OCI-LY3 (cell line): ENCODE measurements around the gene ZDHHC14.

Experiments used
- EZH2phosphoT487 ChIP-seq: fragments of 200-600 bp; shearing (Covaris generic); IDR thresholded peaks from 2 replicates; pipeline ENCODE4 v1.6.1; 2018; ENCODE audit warnings: antibody characterized with exemption, mixed run types, low read depth
- TF ChIP-seq, protein P1 (sequence below): fragments of 200-600, 300-600 bp; sonication (generic); IDR thresholded peaks from 2 replicates; pipeline ENCODE4 v1.5.1; 2014; ENCODE audit warnings: antibody characterized with exemption, low read length, low read depth

DNA sequence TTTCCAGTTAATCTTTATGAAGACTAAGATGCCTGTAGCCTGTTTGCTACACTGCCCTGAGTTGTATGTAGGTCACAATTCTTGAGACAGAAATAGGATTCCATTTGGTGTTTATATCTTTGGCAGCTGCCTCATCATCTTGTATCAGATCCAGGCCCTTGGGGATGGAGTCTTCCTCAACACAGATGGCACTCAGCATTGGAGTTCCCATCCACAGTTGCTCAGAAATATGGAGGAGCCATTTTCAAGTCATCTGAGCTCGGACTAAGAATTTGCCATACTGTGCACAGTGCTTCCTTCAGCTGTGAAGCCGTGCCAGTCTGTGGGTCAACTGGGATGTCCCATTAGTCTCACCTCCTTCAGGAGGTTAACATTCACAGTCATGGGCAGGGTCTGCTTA is 156.6 kb downstream of the ZDHHC14 start:
- TF ChIP-seq, protein P1, sequence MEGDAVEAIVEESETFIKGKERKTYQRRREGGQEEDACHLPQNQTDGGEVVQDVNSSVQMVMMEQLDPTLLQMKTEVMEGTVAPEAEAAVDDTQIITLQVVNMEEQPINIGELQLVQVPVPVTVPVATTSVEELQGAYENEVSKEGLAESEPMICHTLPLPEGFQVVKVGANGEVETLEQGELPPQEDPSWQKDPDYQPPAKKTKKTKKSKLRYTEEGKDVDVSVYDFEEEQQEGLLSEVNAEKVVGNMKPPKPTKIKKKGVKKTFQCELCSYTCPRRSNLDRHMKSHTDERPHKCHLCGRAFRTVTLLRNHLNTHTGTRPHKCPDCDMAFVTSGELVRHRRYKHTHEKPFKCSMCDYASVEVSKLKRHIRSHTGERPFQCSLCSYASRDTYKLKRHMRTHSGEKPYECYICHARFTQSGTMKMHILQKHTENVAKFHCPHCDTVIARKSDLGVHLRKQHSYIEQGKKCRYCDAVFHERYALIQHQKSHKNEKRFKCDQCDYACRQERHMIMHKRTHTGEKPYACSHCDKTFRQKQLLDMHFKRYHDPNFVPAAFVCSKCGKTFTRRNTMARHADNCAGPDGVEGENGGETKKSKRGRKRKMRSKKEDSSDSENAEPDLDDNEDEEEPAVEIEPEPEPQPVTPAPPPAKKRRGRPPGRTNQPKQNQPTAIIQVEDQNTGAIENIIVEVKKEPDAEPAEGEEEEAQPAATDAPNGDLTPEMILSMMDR = no peak
- TF ChIP-seq EZH2phosphoT487 = no peak
